Omental fat pad (tissue), 4 donors: ENCODE results near the gene CRNN. TPM values are rescaled to one million over a fixed set of nuclear protein-coding genes. Genes with fewer than 3 reads are reported as not detected.

Experiments
- ATAC-seq: fragments of 150-250 bp; one replicate; pipeline ENCODE4 v1.9.1; 2016; ENCODE audit warnings: mild to moderate bottlenecking, moderate library complexity; ENCODE audit not compliant: low FRiP score
- DNase-seq: peaks from one replicate; pipeline ENCODE4 v3.0.0-alpha.2; 2019; ENCODE audit warnings: low spot score
- total RNA-seq, 4 donors: library from RNA; depleted of rRNA; stranded (reverse); fragments of >200 nt; gene quantifications; one replicate each; pipeline ENCODE4 v1.1.0, GENCODE V29; 2016
- TF ChIP-seq, protein P1 (sequence below), 3 donors: fragments of 450-650 bp; IDR thresholded peaks; one replicate each; pipeline ENCODE4 v1.5.1; 2016 to 2017; ENCODE audit warnings: antibody characterized with exemption in 3 of 3, mild to moderate bottlenecking in 3 of 3, moderate library complexity in 2 of 3

CRNN gene
- total RNA-seq, 4 donors from 2014 or later: not detected

DNA sequence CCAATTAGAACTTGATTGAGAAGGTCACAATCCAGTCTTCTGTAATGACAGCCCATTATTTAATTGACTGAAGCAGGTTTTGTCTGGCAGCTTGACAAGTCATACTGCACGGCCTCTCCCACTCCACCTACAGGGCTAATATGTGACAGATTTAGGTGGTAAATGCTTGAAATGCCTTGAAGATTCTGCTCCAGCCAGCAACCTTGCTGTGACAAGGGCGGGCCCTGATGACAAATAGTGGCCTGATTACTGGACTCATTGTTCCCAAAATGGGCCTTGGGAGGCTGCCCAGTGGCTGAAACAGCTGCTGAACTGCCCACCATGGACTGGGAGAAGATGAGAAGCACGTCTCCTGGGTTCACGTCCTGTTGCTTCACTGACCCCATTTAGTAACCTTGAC lies 30.0 kb upstream of the CRNN start:
- TF ChIP-seq, protein P1, sequence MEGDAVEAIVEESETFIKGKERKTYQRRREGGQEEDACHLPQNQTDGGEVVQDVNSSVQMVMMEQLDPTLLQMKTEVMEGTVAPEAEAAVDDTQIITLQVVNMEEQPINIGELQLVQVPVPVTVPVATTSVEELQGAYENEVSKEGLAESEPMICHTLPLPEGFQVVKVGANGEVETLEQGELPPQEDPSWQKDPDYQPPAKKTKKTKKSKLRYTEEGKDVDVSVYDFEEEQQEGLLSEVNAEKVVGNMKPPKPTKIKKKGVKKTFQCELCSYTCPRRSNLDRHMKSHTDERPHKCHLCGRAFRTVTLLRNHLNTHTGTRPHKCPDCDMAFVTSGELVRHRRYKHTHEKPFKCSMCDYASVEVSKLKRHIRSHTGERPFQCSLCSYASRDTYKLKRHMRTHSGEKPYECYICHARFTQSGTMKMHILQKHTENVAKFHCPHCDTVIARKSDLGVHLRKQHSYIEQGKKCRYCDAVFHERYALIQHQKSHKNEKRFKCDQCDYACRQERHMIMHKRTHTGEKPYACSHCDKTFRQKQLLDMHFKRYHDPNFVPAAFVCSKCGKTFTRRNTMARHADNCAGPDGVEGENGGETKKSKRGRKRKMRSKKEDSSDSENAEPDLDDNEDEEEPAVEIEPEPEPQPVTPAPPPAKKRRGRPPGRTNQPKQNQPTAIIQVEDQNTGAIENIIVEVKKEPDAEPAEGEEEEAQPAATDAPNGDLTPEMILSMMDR (IDR thresholded peaks at IDR 0.05): no peak

DNA sequence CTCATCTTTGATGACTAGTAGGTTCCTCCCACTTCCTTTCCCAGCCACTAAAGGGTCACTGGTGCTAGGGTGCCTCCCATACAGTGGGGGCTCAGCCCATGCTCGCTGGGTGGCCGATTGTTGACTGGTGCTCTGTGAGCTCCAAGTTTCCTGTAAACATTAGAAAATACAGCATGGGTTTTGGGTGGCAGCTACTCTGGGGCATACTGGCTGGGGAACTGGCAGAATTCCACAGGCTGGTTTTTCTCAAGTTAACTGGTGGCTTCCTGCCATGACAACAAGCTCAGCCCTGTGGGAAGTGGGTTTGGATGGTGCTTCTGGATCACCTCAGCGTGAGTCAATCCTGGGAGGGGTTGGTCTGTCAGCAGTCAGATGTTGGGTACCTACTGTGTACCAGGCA lies 28.7 kb upstream of the CRNN start:
- ATAC-seq (no peak), DNase-seq (no peak)

More for the DNA sequence above, 30.0 kb upstream of the CRNN start:
- DNase-seq (no peak), ATAC-seq (no peak)

DNA sequence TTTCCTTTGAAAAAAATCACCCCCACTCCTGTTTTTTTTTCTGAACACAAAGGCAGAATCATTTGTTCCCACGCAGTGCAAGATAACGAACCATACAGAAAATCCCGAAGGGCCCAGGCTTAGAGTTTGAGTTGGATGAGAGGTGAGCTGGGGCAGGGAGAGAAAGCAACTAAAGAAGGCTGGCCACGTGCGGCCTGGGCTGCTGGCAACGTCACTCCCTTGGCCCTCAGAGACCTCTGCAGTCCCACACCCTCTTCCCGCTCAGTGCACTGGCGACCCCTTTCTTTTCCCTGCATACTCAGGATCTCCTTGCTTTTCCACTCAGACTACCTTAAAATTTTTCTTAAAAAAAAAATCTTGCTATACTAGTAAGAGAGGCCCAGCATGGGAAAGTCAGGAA lies 28.2 kb upstream of the CRNN start:
- no peak for DNase-seq
- no peak for ATAC-seq
- TF ChIP-seq, protein P1 (IDR thresholded peaks at IDR 0.05): no peak

More for the DNA sequence above, 28.7 kb upstream of the CRNN start:
- TF ChIP-seq, protein P1 (IDR thresholded peaks at IDR 0.05): no peak

DNA sequence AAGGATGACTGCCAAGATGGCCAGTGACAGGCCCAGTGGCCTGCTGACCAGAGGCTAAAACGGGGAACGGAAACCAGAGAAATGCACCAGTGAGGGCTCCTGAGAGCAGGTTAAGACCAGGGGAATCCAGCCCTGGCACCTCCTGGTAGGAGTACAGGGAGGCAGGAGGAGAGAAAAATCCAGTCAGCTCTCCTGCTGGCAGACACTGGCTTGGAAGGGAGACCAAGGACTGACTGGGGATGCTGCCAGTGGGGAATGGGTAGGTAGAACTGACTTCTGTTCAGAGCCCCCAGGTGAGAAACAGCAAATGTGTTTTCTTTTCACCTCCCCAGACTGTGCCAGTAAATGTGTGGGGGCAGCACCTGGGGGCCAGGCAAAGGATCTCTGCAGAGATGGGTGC lies 27.7 kb upstream of the CRNN start:
- DNase-seq (no peak), ATAC-seq (no peak)
- TF ChIP-seq, protein P1 (IDR thresholded peaks at IDR 0.05): no peak

DNA sequence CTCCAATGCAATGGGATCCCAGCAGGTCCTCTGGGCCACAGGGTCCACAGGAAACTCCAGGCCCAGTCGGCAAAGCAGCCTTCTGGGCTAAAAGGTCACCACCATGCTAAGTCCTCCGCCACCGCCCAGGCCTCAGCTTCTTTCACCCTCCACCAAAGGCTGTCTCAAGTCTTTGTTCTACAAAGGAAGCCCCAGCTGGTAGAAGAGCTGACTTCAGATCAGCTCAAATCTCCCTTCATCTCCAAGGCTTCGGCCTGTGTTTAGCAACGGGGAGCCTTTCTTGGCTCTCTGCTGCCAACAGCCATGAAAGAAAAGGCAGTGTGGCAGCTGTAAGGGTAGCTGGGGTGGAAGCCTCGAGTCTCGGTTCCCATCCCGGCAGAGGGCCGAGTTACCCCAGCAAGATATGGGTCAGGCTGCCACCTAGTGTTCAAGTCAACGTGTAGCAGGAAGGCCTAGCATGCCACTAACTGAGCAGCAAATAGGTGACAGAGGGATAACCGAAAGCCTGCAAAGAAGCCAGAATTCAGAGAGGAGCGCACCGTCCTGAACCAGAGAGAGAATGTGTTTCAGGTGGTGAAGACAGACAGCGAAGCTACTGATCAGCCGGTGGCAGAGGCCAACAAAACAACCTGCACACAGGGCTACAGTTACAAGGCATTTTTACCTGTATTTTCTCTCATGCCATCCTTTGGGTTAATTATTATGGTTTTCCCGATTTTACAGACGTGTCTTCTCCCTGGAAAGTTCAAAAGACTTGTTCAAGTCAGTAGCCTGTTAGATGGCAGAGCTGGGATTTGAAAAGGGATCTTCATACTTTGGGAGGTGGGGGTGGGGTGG lies 26.8 kb upstream of the CRNN start:
- no peak for DNase-seq
- TF ChIP-seq, protein P1 (IDR thresholded peaks at IDR 0.05): no peak
- peak; percentile 62 for ATAC-seq

DNA sequence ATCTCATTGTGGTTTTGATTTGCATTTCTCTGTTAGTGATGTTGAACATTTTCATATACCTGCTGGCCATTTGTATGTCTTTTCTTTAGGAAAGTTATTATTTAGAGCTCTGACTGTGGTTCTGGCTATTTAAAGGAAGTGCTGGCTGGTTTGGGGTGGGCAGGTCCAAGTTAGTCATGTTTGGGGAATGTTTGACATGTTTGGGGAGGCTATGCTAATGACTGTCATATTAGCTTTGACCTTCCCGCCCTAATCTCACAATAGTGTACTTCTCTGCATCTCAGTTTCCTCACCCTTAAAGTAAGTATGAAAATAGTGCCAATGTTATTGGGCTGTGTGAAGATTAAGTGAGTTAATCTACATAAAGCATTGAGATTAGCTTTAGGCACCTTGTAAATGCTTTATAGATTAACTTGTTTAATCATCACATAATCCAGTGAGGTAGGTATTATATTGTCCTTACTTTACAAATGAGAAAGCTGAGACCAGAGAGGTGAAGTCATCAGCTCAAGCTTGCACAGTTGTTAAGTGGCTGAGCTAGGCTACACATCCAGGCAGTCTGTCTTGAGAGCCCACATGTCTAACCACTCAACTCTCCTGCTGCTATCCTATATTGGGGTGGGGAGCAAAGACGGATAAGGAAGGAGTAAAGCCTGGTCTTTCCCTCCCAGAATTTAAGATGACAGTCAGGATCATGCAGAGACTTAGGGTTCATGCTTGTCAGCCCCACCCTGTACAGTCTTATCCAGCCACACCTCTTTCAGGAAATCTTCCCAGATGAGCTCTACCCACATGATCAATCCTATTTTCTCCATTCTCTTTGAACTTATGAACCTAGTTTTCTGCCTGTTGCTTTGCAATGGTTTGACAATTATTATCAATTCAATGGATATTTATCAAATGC lies 22.8 kb upstream of the CRNN start:
- TF ChIP-seq, protein P1 (IDR thresholded peaks at IDR 0.05): no peak
- no peak for ATAC-seq

More for the DNA sequence above, 22.8 kb upstream of the CRNN start:
- no peak for DNase-seq
